OCI-LY1 (cell line): ENCODE results near the gene KLHL29.

Experiments
- H2AFZ ChIP-seq: fragments of 200-600 bp; sonication (generic), shearing (Covaris generic); 2 replicates; pipeline ENCODE4 v1.6.0; 2014; ENCODE audit warnings: antibody characterized with exemption, mild to moderate bottlenecking, low read length
- H3F3A ChIP-seq: fragments of 200-600 bp; sonication (generic), shearing (Covaris generic); 2 replicates; pipeline ENCODE4 v1.6.0; 2014; ENCODE audit warnings: mild to moderate bottlenecking, antibody characterized with exemption, low read length, moderate library complexity; ENCODE audit not compliant: insufficient read depth
- H3K27ac ChIP-seq: fragments of 200-600 bp; sonication (generic); 2 replicates; pipeline ENCODE4 v1.5.1; 2014; ENCODE audit warnings: low read length, mixed run types, mild to moderate bottlenecking, low read depth; ENCODE audit not compliant: poor library complexity, severe bottlenecking
- H3K27me3 ChIP-seq: fragments of 200-600 bp; sonication (generic); 2 replicates; pipeline ENCODE4 v1.6.0; 2014; ENCODE audit warnings: antibody characterized with exemption, mild to moderate bottlenecking, low read length, moderate library complexity; ENCODE audit not compliant: insufficient read depth
- H3K36me3 ChIP-seq: fragments of 200-600 bp; sonication (generic); 2 replicates; pipeline ENCODE4 v1.6.1; 2014; ENCODE audit warnings: mild to moderate bottlenecking, antibody characterized with exemption, low read length, moderate library complexity, mixed read lengths; ENCODE audit not compliant: insufficient read depth
- H3K4me1 ChIP-seq: fragments of 200-600 bp; sonication (generic); 2 replicates; pipeline ENCODE4 v1.5.1; 2014; ENCODE audit warnings: mild to moderate bottlenecking, low read length, moderate library complexity; ENCODE audit not compliant: insufficient read depth, severe bottlenecking
- H3K4me2 ChIP-seq: fragments of 200-600 bp; sonication (generic), shearing (Covaris generic); 2 replicates; pipeline ENCODE4 v1.6.1; 2014; ENCODE audit warnings: low read length
- H3K4me3 ChIP-seq: fragments of 200-600 bp; sonication (generic); 2 replicates; pipeline ENCODE4 v1.5.1; 2014; ENCODE audit warnings: low read length, low read depth, mild to moderate bottlenecking, mixed read lengths; ENCODE audit not compliant: poor library complexity, severe bottlenecking
- H3K79me2 ChIP-seq: fragments of 200-600 bp; shearing (Covaris generic); 2 replicates; pipeline ENCODE4 v1.6.1; 2016; ENCODE audit warnings: mixed run types, low read length, mixed read lengths; ENCODE audit not compliant: insufficient read depth
- H3K9ac ChIP-seq: fragments of 200-600 bp; sonication (generic), shearing (Covaris generic); 2 replicates; pipeline ENCODE4 v1.6.1; 2014; ENCODE audit warnings: mild to moderate bottlenecking, low read length, mixed read lengths
- H3K9me2 ChIP-seq: fragments of 200-600 bp; sonication (generic), shearing (Covaris generic); 2 replicates; pipeline ENCODE4 v1.6.1; 2014; ENCODE audit warnings: low read depth, mild to moderate bottlenecking, low read length, mixed read lengths
- H3K9me3 ChIP-seq: fragments of 200-600 bp; shearing (Covaris generic); 2 replicates; pipeline ENCODE4 v1.6.1; 2014; ENCODE audit warnings: low read length, mixed read lengths
- H4K20me1 ChIP-seq: fragments of 200-600 bp; sonication (generic), shearing (Covaris generic); 2 replicates; pipeline ENCODE4 v1.6.0; 2016; ENCODE audit warnings: mild to moderate bottlenecking, low read length; ENCODE audit not compliant: insufficient read depth
- EZH2 ChIP-seq: fragments of 200-600 bp; sonication (generic), shearing (Covaris generic); IDR thresholded peaks from 2 replicates; pipeline ENCODE4 v1.8.0; 2017; ENCODE audit warnings: borderline replicate concordance, mixed run types, mild to moderate bottlenecking, antibody characterized with exemption, low read length, moderate library complexity, mixed read lengths
- TF ChIP-seq, protein P1 (sequence below): fragments of 200-600 bp; sonication (generic), shearing (Covaris generic); IDR thresholded peaks from 2 replicates; pipeline ENCODE4 v1.5.1; 2017; ENCODE audit warnings: mild to moderate bottlenecking, antibody characterized with exemption, low read length, moderate library complexity, mixed read lengths

Gene KLHL29

DNA sequence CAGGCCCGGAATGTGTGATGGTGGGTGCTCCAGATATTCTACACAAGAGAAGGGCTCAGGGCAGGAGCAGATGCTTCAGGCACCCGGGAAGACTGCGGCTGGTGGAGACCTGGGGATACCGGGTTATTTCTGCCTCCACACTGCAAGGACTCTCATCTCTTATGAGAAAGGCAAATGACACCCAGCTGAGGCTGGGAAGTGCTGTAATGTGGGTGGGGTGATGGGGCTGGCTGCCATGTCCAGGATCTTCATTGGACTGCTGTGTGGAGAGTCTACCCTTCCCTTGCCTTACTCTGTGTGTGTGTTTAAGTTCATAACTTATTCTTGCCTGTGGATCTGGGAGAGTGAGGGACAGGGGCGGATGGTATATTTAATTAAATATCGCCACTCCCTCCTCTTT lies 124.1 kb downstream of the KLHL29 start:
- TF ChIP-seq, protein P1, sequence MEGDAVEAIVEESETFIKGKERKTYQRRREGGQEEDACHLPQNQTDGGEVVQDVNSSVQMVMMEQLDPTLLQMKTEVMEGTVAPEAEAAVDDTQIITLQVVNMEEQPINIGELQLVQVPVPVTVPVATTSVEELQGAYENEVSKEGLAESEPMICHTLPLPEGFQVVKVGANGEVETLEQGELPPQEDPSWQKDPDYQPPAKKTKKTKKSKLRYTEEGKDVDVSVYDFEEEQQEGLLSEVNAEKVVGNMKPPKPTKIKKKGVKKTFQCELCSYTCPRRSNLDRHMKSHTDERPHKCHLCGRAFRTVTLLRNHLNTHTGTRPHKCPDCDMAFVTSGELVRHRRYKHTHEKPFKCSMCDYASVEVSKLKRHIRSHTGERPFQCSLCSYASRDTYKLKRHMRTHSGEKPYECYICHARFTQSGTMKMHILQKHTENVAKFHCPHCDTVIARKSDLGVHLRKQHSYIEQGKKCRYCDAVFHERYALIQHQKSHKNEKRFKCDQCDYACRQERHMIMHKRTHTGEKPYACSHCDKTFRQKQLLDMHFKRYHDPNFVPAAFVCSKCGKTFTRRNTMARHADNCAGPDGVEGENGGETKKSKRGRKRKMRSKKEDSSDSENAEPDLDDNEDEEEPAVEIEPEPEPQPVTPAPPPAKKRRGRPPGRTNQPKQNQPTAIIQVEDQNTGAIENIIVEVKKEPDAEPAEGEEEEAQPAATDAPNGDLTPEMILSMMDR, result no peak
- TF ChIP-seq EZH2, result no peak
- Histone ChIP-seq H3F3A (no peaks in the 10 kb centered on the region), H3K9me3 (no peaks in the 10 kb centered on the region), H4K20me1 (no peaks in the 10 kb centered on the region), H3K79me2 (no peaks in the 10 kb centered on the region), H3K36me3 (no peaks in the 10 kb centered on the region), H3K4me3 (no peak overlapping the region), H3K4me2 (no peak overlapping the region), H3K27ac (no peak overlapping the region), H3K4me1 (no peaks in the 10 kb centered on the region), H3K9me2 (no peaks in the 10 kb centered on the region), H3K9ac (no peak overlapping the region), H3K27me3 (peaks cover 13% of the 10 kb centered on the region), H2AFZ (no peak overlapping the region)

DNA sequence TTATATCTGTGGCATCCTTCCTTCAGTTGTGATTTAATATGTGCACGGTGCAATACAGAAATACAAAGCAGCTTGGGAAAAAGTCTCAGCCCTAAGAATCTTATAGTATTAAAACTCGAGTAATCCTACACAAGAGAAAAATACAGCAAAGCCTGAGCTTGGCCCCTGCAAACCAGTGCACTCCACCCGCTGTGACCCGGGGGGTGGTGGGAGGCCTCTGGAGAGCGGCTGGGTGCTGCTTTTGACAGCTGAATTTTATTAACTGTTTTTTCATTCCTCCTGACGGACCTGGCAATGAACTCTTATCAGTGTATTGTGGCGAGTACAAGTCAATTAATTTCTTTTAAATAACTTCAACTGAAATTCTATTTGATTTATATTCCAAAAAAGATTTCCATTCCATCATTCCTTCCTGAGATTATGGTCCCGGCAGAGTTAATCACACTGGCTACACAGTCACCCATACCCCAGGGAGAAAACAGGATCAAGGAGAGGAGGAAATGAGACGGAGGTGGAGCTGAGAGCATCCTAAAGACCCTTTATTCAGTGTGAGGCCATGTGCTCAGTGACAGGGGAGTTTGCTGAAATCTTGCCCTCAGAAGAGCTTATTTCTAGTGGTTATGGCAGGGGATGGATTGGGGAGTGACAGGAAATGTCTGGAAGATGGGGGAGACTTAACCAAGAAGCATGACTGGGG lies 124.8 kb downstream of the KLHL29 start:
- Histone ChIP-seq H2AFZ (no peak overlapping the region), H3K9ac (no peak overlapping the region), H3K4me3 (no peak overlapping the region), H3K36me3 (no peaks in the 10 kb centered on the region), H3K27me3 (peaks cover 13% of the 10 kb centered on the region), H3K4me2 (no peak overlapping the region), H3K9me2 (no peaks in the 10 kb centered on the region), H3K4me1 (no peaks in the 10 kb centered on the region), H3K9me3 (no peaks in the 10 kb centered on the region), H4K20me1 (no peaks in the 10 kb centered on the region), H3K79me2 (no peaks in the 10 kb centered on the region), H3K27ac (no peak overlapping the region), H3F3A (no peaks in the 10 kb centered on the region)
- TF ChIP-seq, protein P1, result no peak
- no peak for TF ChIP-seq EZH2

DNA sequence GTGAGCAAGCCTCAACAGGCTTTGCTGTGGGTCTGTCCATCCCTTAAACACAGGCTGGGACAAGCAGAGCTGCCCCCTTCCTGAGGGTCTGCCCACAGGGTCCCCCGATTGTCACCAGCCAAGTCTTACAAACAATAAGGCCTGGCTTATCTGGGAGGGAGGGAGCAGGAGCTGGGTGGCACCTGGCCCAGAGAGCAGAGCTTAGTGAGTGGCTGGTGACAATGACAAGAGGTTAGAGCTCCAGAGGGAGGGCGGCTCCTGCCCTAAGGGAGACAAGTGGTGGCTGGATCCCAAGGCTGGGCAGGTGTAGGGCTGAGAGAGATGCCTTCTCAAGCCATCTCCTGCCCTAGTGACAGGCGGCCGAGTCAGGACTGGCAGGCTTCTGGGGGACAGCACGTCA lies 125.5 kb downstream of the KLHL29 start:
- Histone ChIP-seq H3K9me3 (no peaks in the 10 kb centered on the region), H3K27me3 (peaks cover 13% of the 10 kb centered on the region), H3K4me2 (no peak overlapping the region), H3F3A (no peaks in the 10 kb centered on the region), H3K4me1 (no peaks in the 10 kb centered on the region), H3K9me2 (no peaks in the 10 kb centered on the region), H3K27ac (no peak overlapping the region), H3K36me3 (no peaks in the 10 kb centered on the region), H2AFZ (no peak overlapping the region), H3K79me2 (no peaks in the 10 kb centered on the region), H4K20me1 (no peaks in the 10 kb centered on the region), H3K4me3 (no peak overlapping the region), H3K9ac (no peak overlapping the region)
- TF ChIP-seq, protein P1, result no peak
- no peak for TF ChIP-seq EZH2
